ENCODE results near the gene ZXDC.

- no peak for TF ChIP-seq CTCF (conservative IDR thresholded peaks at IDR 0.05; ENCODE audit: low read length)
- no peak for TF ChIP-seq EZH2phosphoT487 (IDR thresholded peaks at IDR 0.05; ENCODE audit: borderline replicate concordance)
Measured at GRCh38 chr3:126394179-126394976, 81.3 kb downstream of the ZXDC start, which contains the start of gene CFAP100.

Data from Loucy (cell line).